Putamen (tissue), 1 donor: Measurements from ENCODE around the gene DOC2A.
"Not testable (repeated sequence)": the region's sequence is repeated elsewhere in the genome, so short reads cannot be mapped to it uniquely, and the experiment has no call there.

Experiments
- DNase-seq: peaks from one replicate; pipeline ENCODE4 v3.0.0-alpha.2; 2016; ENCODE audit warnings: low spot score

DOC2A gene

DNA sequence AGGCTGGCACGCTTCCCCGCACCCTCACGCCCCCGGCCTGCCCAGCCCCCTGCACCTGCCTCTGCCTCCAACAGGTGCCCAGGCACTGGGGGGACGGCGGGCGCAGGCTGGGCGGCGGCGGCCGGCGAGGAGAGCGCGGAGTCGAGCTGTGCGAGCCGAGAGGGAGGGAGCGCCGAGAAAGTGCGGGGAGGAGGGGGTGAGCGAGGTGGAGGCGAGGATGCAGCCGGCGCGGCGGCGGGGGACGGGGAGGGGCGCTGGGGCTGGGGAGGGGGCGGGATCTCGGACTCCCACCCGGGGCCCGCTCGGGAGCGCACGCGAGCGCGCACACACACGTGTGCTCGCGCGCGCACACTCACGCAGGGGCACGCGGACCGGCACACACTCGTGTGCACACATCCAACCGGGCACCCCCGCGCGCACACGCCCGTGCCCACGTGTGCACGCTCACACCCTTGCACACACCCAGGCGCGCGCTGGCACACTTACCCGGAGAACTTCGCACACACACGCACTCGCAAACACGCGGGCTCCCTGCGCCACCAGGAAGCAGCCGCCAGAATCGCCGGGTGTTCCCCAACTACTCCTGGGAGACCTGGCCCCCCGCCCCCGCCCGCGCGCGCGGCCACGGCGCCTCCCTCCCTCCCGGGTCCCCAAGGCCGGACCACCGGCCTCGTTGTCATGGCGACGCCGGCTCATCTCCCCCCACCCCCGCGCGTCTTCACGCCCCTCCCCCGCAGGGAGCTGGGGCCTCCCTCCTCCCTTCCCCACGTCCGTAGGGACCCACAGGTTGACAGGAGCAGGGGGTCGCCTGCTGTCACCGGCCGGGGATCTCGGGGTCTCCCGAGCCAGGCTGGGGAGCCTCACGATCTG is at the start of gene DOC2A:
TSS of gene DOC2A (minus strand) at position 184 of the 870 bp plus-strand sequence. CDS start 805 bp downstream, outside the sequence.
- DNase-seq = no peak

DNA sequence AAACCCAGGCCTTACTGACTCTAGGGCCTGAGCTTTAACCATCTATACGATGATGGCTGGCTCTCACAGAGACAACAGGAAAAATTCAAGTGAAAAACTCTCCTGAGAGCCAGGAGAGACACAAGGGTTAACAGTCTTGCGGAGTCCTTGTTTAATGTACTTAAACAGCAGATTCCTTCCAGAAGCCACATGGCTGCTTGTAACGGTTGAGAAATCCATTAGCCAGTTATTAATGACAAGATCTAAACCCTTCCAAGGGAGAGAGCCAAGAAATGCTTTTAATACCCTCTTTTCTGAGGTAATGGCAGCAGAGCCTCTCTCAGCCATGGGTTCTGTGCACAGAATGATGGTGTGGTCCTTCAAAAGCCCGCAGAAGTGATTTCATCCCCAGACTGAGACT is 49.5 kb upstream of the DOC2A start:
- no peak for DNase-seq

DNA sequence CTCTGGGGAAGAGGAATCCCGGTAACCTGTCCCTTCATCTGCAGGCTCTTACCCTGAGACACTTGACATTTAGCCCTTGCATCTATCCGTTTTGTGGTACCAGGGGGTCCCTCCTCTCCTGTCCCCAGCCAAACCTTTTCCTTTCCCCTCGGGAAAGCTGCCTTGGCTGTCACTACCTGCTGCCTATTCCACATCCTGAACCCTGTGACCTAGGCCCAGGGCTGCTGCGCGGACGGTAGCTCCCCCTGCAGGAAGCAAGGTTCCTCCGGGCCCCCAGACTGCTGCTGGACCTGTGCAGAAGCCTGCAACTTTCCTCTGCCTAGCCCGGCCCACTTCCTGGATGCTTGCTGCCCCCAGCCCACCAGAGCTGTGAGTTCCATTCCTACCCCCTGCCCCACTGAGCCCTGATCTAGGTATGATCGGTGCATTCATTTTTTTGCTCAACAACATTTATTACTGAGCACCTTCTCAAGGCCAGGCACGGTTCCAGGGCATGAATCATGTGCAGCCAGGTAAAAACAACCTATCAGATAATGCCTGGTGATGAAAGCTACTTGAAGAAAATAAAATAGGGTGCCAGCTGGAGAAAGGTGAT is 44.2 kb upstream of the DOC2A start:
- DNase-seq = no peak

DNA sequence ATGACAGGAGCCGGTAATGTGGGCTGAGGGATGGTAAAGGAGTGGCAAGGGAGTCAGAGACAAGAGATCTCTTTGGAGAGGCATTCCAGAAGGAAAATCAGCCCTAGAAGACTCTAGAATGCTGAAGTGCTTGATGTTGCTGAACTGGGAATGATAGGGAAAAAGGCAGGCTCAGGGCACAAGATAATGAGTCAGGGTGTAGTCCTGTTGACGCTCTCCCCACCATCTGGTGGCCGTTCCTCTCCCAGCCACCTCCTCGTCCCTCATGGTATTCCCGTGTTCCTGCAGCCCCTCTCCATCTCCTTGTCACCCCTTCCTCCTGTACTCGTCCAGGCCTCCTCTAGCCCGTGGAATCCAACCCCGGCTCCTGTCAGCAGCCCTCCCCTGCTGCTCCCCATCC is 43.6 kb upstream of the DOC2A start:
- DNase-seq = no peak

DNA sequence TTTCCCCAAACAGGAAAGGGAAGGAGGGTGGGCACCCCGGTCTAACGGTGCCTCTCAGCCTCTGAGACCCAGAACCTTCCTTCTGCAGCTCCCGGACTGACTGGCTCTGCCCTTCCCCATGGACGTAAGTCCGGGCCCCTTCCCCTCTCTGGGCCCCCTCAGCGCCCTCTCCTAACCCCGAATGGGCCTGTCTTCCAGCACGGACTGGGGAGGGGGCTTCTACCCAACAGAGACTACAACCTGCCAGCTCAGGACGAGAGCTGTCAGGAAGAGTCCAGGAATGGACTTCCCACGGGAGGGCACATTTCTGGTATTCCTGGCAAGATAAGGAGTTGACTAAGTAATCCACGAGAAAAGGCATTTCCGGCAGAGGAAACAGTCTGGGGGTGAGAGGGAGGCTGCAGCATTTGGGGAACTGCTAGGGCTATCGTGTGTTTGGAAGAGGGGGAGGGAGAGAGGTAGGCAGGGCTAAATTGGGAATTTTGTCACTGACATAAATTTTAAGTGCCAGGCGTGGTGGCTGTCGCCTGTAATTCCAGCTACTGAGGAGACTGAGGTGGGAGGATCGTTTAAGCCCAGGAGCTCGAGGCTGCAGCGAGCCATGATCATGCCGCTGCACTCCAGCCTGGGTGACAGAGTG is 42.7 kb upstream of the DOC2A start:
- DNase-seq = no peak

DNA sequence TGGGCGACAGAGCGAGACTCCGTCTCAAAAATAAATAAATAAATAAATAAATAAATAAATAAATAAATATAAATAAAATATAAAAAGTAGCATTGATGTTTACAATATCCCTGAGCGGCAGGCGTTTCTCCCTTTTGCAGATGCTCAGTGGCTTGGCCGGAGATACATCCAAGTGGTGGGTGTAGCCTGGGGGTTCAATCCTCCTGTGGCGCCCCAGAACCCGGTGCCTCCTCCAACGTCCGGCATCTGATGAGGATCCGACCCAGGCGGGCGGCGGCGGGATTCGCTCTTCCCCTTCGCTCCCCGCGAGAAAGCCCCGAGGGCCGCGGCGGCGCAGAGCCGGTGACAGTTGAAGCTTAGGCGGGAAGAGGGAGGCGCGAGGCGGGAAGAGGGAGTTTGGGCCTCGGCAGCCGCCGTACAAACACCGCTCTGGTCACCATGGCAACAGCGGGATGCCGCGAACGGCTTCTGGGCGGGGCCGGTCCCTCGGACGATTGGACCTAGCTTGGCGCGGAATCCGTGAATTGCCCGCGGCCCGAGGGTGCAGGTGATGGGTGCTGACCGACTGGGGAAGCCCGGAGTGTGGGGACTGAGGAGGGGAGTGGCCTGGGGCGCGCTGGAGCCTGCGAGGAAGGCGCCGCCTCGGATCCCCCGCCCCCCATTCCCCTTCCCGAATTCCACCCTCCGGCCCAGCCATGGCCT is 42.0 kb upstream of the DOC2A start:
- DNase-seq = peak; percentile 73

DNA sequence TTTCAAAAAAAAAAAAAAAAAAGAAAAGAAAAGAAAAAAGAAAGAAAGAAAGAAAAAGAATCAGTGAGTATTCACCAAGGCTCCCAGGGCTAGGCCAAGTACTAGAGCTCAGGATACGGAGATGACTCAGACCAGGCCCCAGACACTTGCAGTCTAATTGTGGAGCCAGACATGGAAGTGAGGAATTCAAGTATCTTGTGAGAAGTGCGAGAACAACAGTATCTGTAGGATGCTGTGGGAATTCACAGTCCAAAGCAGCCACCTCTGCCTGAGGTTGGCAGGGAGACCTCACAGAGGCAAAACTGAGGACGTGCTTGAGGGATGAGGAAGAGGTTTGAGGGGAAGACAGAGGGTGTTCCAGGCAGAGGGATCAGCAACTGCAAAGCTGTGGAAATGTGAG is 40.7 kb upstream of the DOC2A start:
- DNase-seq = no peak

DNA sequence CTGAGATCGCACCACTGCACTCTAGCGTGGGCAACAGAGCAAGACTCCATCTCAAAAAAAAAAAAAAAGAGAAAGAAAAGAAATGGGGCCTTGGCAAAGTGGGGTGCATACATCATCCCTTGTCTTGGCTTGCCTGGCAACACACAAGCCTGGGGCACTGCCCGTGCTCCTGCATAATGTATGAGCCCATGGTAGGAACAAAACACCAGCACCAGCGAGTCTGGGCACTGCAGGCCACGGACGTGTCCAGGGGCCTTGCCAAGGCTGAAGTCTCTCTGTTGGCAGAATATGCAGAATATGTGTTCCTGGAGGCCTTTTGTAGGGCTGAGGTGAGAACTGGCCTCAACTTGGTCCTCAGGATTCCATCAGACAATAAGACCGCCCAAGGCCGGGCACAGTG is 39.0 kb upstream of the DOC2A start:
- peak; percentile 76 for DNase-seq

DNA sequence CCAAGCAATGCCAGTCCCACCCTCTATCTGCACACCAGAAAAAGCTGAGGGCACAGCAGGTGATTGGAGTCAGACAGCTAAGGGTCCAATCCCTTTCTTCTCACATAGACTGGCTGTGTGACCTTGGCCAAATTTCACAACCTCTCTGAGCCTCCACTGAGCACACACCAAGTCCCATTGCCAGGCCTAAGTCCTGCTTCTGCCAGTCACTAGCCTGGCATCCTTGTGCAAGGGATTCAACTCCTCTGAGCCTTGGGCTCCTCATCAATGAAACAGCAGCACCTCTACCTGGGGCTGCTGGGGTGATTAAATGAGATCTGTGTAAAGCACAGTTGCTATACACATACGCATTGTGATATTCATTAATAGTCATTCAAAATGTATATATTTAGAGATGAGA is 35.8 kb upstream of the DOC2A start:
- DNase-seq = no peak

DNA sequence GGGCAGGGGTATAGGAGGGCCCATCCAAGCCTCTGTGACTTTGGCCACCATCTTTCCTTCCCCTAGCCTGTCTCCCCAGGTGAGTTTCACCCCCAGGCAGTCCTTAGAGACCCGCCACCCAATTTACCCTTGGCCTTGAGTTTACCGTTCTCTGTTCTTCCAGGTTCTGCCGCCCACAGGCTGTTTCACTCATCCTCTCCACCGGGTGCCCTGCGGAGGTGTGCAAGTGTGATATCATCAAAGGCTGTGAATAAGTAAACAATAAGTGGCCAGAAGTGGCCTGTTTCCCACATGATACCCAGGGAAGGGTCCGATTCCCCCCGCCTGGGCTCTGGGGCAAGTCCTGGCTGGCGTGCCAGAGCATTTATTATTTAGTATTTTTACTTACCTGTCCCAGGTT is 35.4 kb upstream of the DOC2A start:
- DNase-seq = no peak

DNA sequence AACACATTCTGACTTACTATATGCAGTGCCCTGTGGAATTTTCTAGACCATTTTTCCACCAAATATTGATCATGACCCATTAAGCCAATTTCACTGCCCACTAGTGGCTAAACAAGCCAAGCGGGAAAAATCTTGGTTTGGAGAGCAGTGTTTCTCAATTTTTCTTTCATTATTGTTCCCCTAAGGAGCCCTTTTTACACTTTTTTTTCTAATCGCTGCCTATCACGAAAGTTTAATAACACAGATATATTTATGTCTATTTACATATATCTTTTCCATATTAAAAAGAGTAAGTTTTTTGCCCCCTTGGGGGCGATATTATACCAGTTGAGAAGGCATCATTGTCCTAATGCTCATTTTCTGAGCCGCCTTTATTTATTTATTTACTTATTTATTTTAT is 31.0 kb upstream of the DOC2A start:
- DNase-seq = no peak

DNA sequence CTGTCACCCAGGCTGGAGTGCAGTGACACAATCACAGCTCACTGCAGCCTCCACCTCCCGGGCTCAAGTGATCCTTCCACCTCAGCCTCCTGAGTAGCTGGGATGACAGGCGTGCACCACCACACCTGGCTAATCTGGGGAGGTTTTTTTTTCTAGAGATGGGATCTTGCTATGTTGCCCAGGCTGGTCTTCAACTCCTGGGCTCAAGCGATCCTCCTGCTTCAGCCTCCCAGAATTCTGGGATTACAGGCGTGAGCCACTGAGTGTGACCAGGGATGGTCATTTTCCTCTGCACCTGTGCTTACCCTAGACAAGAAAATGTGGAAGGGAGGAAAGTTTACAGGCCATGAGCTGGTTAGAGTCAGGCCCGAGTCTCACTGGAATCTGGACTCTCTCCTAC is 29.9 kb upstream of the DOC2A start:
- not testable (repeated sequence) for DNase-seq

DNA sequence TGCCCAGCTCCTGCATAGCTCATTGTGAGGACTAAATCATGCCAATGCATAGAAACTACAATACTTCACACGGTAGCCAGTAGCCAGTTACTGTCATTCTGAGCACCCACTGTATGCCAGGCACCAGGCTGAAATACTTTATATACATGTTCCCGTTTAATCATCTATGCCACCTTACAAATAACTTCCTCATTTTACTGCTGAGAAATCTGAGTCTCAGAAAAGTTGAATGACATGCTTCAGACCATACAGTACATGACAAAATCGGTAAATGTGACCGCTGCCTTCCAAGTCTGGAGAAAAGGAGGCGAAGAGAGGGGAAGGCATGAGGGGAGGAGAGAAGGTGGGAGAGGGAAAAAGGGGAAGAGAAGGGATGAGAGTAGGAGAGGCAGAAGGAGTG is 29.4 kb upstream of the DOC2A start:
- no peak for DNase-seq

DNA sequence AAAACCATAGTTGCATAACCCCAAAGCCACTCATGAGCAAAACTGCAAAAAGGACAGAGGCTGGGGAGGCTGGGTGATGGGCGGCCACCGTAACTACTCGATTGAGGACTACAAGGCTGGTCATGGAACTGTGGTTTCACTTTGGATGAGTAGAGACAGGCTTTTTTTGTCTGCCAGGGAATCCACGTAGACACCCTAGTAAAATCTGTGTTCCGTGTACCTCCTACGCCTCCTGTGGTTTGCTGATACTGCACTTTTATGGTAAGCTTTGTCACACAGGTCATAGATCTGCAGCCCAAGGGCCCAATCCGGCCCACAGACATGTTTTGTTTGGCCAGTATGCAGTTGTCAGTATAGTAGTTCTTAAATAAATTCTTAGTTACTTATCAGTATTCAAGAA is 22.4 kb upstream of the DOC2A start:
- no peak for DNase-seq

DNA sequence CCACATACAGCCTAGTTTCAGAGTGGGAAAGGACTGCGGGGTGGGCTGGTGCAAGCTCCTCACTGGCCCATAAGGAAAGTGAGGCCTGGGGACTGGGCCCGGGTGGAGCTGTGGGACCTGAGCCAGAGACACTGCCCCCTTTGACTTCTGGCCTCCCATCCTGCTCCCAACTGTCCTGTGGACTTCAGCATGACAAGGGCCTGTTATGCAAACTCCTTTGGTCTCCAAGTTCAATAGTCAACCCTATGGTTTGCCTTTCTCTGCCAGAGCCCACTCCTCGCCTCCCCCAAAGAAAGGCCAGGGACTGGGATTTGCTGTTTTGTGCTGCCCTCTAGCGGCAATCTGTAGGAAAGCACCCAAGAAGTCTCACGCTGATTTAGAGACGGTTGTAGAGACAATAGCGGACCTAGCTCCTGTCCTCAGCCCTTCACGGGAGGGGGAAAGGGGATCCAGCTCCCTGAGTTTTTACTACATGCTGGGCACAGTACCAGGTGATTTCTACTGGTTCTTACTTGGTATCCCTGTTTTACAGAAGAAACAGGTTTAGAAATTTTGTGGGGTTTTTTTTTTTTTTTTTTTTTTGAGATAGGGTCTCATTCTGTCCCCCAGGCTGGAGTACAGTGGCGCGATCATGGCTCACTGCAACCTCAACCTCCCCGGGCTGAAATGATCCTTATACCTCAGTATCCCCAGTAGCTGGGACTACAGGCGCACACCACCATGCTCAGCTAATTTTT is 21.4 kb upstream of the DOC2A start:
- DNase-seq = no peak

DNA sequence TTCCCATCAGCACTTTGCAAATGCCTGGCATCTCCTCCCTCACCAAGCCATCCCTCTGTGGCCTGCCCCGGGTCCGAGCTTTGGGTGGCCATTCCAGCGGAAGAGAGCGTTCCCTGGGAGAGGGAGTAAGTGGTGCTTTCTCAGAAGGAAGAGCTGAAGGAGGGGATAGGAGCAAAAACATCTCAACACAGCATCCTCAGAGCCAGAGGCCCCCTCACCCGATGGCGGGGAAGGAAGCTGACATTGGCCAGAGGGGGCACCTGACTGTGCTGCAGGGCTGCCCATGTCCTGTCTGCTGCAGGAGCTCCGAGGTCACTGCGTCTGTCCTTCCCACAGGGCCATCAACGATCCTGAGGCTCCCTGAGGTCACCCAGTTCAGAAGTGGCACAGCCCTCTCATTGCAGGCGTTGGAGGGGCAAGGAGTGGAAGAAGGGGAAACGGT is 20.7 kb upstream of the DOC2A start:
- no peak for DNase-seq

DNA sequence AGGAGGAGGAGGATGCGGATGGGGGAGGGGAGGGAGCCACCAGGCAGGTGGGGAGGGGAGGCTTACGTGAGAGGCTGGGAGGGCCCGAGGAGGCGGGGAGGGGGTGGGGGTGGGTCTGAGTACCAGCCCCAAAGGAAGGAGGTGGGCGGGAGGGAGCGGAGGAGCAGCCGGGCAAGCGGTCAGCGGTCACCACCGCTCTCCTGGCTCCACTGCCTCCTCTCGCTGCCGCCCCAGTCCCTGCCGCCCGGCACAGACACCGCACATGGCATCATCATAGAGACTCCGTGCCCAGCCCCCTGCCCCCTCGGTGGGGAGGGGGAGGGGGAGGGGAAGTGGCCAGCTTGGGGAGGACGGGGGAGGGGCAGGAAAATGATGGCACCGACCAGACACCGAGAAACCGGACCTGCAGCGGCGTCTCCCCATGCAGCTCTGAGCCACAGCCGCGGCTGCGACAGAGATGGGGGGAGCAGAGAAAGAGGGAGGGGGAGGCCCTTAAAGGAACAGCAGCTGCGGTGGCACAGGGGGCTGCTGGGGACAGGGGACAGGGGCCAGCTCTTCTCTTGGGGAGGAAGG is 20.1 kb upstream of the DOC2A start, which contains the start of gene TLCD3B:
TSS of gene TLCD3B (minus strand) at position 431 of the 573 bp plus-strand sequence. CDS start 744 bp downstream, outside the sequence.
- no peak for DNase-seq

DNA sequence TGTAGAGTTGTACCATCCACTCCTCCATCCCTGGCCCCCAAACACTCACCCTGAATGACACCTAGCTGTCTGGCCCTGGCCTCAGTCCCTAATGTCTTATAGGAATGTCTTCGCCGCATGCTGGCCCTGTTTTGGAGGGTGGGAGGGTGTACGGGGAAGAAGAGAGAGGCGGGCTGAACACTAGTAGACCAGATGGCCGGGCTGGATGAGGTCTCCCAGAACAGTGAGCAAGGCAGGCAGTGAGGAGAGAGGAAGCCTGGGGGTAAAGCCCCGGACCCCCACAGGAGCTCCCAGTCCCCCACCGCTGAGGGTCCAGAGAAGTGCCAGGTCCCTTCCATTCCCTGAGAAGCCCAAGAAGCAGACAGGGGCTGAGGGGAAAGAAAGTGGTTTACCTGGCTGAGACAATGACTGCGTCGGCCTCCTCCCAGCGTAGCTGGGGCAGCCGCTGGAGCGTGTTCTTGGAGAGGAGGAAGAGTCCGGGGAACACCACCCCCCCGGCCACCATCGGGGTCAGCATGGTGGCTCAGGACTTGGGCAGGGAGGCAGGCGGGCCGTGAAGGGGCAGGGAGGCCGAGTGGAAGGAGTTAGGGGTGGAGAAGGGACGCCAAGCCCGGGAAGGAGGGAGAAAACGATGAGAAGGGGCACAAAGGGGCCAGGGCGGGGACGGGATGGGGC is 19.3 kb upstream of the DOC2A start:
- no peak for DNase-seq

DNA sequence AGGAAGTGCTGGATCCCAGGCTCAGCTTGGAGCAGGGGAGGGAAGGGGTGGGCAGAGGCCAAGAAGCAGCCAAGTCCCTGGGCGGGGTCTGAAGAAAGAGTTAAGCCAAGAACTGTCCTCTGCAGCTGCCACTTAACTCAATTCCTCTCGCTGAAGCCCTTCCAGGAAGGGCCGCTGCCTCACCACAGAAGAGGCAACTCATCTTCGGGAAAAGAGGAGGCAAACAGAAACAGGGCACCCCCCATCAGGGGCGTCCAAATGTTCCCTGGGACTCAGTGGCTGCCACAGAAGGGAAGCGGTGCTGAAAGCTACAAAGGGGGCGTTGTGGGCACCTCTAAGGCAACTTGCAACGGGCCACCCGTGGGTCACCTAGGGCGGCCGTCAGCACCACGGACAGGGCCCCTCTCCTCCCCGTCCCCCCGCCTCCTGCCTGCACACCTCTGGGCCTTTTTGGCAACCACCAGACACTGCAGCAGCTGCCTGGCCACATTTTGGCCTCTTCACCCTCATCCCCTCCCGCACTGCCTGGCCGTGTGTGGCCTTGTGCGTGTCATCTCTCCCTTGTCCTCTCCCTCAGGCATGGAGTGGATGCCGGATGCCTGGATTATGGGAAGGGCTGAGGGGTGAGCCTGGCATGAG is 17.7 kb upstream of the DOC2A start:
- DNase-seq = no peak
